CD4-positive, alpha-beta T cell treated with Interleukin-6 for 4 hours (primary cell): ENCODE results near the gene SLC25A21.
"Not testable (repeated sequence)": the region's sequence is repeated elsewhere in the genome, so short reads cannot be mapped to it uniquely, and the experiment has no call there.

Source experiments
- DNase-seq: peaks from one replicate; pipeline ENCODE4 v3.0.0-alpha.2; 2020; ENCODE audit warnings: mixed read lengths

SLC25A21 gene

DNA sequence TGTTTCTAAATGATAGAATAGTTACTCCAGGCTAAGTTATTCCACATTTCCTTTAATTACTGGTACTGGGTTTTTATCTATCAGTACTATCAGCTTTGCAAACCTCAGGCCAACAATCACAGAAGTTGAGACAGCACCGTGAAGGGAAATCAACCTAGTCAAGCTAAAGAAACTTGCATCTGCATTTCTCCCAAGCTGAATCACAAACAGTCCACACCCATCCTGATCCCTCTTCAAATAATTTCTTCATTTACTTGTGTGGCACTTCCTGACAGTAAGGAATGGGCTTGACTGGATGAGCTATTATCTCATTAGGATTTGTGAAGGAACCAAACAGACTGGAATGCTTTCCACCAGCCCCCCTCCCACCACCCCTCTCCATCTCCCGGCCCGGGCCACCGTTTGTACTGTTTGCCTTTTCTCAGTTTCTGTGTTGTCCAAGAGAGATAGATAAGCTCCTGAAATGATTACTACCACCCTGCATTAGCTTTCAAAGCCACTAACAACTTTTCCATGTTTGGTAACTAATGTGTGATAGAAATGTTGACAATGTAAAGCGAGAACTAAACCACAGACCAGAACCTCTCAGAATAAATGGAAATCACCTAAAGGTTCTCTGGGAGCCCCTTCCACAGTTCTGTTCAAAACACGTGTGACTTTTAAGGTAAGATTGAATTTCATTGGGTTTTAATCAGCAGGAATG is 236.3 kb downstream of the SLC25A21 start:
- DNase-seq = no peak

DNA sequence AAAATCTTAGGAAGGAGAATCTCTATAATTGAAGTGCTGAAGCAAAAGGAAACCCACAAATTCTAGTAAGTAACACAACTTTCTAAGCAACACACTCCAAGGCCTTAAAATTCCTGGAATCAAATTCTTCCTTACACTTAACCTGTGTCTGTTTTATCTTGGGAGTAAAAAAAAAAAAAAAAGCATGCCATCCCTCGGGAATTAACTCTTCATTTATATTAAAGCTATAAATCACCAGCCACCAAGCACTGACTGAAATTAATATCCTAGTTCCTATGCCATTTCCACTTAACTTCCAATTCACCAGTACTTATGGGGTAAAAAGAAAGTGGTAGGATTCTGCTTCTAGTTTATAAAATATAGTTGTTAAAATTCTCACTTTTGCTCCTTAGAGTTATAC is 238.1 kb downstream of the SLC25A21 start:
- DNase-seq = no peak

DNA sequence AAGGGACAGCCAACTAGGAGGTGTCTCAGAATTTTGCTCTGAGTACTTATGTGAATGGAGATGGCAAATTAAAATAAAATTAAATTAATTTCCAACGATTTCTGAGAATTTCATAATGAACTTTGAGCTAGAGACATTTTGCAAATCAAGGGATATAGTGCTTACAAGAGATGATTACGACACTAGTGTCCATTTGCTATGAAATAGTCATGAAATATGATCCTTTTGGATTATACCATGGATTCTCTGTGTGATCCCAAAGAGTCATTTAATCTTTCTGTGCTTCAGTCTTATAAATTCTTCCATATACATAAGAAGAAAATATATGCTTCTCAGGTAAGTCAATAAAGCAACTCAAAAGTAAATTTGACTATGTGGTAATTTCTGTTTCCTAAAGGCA is 240.6 kb downstream of the SLC25A21 start:
- DNase-seq = no peak

DNA sequence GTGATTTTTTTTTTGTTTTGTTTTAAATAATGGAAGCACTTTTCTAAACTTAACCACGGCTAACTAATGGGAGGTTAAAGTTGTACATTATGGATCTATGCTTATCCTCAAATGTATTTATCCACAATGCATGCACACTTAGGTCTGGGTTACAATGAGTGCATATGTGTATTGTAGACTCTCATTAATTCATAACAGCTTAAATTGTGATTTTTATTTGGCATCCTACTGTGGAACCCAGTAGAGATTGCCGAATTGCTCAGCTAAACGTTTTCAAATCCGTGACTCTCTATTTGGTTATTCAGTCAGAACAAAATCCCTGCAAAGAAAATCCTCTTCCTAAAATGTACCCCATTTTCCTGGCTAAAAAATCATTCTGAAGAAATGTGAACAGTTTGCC is 244.0 kb downstream of the SLC25A21 start:
- no peak for DNase-seq

DNA sequence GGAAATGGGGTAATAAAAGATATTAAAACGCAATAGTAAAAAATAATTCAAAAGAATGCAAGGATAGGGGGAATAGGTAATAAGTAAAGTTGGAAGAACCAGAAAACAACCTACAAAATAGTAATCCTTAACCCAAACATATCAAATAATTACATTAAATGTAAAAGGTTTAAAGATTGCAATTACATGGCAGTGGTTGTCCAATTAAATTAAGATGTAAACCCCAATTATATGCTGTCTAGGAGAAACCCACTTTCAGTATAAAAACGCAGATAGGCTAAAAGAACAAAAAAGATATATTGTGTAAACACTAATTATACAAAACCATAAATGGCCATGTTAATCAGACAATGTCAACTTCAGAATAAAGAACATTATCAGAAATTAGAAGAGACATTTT is 247.3 kb downstream of the SLC25A21 start:
- no peak for DNase-seq

DNA sequence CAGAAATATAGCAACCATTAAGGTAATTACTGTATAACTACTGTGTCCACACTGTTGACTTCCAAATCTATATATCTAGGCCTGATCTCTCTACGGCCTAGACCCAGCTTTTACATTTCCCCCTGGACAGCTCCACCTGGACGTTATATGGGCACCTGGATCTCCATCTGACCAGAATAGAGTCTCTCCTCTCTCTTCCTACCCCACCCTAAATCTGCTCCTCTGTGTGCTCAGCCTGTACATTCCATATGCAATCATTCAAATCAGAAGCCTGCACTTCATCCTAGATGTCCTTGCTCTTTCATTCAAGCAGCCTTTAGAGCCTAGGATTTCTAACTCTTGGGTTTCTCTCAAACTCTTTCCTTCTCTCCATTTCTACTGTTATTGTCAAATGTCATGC is 255.7 kb downstream of the SLC25A21 start:
- DNase-seq = no peak

DNA sequence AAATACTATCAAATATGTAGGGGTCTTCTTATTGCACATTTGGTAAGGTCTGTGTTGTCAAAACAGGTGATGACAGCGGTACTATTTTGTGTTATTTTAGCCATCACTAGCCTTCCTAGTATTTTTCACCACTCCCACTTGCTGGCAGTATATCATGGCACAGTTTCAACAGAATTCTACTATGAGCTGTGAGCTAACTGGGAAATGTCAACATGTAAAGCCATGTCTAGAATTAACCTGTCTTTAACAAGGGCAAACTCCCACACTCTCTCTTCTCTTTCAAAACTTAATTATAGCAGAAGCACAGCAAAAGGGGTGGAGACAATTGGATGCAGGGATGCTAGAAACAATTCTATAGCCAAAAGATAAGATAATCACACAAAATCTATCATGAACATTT is 257.3 kb downstream of the SLC25A21 start:
- no peak for DNase-seq

DNA sequence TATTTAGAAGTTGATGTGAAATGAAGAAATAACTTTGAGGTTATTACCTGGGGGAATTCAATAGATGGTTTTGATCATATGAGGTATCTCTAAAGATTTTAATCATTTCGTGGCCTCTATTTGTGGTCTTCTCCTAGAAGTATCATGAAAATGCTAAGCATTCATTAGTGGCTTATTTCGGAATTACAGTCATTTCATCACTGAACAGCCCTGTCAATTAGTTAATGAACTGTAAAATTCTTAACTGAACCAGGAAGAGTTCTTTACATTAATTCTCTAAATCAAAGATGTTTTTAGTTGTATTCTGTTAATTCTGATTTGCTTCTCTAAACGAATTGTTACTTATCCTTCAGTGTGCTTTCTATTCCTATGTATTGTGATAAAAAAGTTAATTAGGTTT is 261.8 kb downstream of the SLC25A21 start:
- DNase-seq = no peak

DNA sequence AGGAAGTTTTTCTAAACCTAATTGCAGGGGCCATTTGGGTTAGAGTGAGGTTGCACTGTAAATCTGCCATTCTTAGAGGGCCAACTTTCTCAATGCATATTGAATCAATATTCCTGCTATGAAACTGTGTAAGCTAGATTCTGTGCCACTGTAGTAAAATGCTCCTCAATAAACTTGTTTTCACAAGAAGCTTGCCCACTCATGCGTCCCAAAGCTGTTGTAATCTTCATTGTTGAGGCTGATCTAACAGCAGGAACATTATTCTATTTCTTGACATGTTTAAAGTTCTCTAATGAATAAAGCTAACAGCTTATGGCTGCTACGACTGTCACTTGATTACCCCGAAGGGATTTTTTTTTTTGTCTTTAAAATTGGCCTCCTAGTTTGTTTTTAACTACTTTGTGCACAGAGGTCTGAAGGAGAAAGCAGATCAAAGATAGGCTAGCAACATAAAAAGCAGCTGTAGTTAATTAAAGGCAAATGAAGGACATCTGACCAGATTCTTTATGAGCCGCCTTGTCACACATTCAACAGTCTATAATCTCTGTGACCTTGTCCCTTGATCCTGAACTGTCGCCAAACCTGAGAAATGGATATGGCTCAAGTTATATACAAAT is 267.0 kb downstream of the SLC25A21 start:
- no peak for DNase-seq

DNA sequence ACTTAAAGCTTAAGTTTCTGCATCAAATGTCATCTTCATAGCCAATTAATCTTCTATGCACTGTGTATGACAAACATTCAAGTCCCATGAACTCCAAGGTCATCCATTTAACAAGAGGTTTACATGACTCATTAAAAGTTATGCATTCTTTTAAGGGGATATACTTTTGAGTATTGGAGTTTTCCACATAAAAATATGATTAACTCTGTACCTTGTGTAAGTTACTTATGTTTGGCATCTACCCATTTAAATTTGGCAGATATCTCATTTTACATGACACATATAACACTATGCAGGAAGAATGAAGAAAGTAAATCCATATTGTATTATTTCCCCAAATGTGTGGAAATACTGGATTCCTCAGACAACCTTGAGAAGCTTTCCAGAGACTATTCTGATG is 270.5 kb downstream of the SLC25A21 start:
- DNase-seq = no peak

DNA sequence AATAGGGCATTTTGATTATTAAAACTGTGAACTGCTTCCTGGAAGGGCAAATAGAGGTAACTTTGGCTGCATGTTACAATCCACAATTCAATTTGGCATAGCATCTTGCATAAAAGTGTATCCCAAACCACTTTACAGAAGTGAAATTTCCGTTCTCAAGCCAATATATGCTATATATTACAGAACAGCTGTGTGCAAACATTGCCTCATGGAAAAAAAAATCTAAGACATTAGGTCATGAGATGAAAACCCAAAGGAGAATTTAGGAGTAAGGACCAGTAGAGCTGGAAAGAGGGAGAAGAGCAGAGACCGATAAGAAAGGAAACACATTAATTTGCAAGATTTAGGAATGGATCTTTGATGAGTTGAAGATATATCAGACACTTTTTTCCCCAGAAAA is 271.6 kb downstream of the SLC25A21 start:
- DNase-seq = no peak

DNA sequence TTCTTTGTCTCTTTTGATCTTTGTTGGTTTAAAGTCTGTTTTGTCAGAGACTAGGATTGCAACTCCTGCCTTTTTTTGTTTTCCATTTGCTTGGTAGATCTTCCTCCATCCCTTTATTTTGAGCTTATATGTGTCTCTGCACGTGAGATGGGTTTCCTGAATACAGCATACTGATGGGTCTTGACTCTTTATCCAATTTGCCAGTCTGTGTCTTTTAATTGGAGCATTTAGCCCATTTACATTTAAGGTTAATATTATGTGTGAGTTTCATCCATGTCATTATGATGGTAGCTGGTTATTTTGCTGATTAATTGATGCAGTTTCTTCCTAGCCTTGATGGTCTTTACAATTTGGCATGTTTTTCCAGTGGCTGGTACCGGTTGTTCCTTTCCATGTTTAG is 276.1 kb downstream of the SLC25A21 start:
- not testable (repeated sequence) for DNase-seq

DNA sequence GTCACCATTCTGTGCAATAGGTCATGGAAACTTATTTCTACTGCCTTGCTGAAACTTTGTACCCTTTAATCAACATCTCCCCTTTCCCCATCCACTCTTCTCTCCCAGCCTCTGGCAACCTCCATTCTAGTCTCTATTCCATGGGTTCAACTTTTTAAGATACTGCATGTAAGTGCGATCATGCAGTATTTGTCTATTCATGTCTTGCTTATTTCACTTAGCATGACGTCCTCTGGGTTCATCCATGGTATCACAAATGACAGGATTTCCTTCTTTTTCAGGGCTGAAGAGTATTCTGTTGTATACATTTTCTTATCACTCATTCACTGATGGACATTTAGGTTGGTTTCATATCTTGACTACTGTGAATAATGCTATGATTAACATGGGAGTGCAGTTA is 288.4 kb downstream of the SLC25A21 start:
- no peak for DNase-seq

DNA sequence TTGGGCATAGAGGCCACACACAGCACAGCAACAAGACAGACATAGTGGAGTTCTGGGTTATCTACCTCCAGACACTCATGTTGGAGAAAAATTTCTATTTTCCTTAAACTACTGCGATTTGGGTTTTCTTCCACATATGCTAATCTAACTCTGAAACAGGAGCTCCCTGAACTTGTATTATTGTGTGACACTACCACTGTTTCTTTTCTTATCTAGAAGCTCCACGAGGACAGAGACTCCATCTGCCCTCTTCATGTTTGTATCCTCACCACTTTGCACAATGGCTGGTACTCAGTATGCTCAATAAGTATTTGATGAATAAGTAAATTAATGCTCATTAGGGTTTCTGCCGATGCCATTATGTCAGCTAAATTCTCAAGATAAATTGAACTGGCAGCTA is 292.1 kb downstream of the SLC25A21 start:
- no peak for DNase-seq

DNA sequence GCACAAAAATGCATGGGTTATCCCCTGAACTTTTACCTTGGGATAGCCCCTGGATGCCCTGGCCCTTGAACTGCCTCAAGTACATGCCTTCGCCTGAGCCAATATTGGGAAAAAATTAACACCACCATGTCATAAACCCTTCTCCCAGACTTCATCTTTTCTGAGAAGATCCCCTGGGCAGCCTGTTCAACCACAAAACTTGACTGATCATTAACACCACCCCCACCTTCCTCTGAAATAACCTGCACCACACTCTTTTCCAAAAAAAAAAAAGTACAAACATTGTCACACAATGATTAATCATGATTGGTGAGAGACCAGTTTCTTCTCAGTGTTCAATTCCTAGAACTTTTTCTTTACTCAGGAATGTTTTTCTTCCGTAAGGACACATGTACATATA is 292.8 kb downstream of the SLC25A21 start:
- no peak for DNase-seq

DNA sequence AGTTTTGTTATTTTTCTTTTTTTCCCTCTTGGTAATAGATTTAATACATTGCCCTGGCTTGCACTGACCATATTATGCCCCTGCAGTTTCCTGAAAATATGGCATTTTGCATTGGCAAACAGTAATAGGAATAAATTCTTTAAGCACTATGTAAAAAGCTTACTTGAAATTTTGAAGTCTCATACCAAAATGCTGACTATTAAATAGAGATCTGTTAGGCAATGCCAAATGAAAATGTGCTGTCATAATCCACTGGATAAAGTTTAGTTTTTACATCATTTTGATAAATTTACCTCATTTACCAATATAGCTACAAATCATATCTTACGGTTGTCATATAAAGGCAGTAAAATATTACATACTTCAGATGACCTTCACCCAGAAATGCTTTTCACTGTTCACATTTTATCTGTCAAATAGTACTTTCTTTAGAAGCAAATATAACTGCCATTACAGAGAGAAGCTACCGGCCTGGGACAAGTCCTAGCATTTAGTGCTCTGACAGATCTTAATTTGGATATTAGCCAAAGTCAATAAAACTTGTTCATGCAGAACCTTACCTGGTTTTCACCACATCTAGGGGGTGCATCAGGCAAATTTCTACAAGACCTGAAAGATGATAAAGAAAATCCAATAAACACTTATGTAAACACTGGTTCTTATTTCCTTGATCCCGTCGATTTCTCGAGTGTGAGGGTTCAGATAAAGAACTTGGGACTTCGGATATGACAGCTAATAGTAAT is 297.8 kb downstream of the SLC25A21 start:
- no peak for DNase-seq

DNA sequence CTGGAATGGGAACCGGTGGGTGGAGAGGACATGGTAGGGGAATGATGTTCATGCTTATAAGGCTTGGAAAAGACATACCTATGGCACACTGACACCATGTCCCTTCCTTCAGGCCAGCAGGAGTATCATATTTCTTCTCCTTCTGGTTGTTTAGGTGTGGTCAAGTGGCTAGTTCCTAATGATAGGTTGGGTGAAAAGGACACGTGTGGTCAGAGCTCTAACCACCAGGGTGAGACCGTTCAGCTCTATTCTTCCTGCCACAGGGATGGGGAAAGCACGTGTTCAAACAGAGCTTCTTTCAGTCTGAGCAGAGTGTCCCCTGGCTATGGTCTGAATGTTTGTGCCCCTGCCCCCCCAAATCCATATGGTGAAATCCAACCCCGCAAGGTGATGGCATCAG is 301.6 kb downstream of the SLC25A21 start:
- DNase-seq = no peak

DNA sequence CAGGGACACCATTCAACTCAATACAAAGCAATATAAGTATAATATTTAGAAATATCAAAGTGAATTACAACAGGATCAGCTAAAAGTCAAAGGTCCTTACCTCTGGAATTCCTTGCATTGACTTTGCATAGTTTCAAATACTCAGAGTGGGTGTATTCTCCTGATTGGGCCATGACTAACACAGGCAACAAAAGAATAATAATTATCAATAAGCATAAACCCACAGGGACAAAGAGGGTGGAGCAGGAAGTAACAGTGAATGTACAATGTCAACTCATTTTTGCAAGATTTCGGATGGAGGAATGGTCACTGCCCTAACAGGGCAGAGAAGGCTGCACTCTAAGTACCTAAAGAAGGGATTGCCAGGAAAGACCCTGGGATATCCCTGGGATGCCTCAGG is 303.3 kb downstream of the SLC25A21 start:
- no peak for DNase-seq

DNA sequence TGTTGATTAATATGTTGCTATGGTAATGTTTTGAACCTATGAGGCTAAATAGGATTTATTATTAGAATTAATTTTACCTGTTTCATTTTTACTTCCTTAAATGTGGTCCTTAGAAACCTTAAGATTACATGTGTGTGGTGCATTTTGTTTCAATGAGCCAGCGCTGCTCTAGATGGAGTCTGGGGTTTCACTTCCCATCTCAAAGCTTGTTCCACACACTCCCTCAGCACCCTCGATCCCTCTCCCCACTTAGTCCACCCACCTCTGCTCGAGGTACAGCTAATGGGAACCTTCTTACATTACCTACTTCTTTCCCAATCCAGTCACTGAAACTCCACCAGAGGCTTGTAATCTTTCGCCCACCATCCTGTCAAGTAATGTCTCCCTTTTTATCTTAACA is 305.5 kb downstream of the SLC25A21 start:
- no peak for DNase-seq

DNA sequence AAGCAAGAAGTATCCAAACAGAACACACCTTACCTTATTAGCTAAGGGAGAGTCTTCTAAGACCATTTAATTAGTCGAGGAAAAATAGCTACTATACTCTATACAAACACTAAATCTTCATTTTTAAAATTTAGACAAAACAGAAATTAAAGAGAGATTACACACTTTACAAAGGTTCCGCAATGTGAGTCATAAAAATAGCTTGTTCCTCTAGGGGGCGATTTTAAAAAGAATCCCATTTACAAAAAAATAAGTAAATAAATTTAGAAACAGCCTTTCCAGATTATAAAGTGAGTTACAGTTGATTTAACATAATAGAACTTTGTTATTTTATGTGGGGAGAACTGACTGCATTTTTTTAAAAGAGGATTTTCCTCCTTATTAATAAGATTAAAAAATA is 309.1 kb downstream of the SLC25A21 start:
- DNase-seq = no peak

DNA sequence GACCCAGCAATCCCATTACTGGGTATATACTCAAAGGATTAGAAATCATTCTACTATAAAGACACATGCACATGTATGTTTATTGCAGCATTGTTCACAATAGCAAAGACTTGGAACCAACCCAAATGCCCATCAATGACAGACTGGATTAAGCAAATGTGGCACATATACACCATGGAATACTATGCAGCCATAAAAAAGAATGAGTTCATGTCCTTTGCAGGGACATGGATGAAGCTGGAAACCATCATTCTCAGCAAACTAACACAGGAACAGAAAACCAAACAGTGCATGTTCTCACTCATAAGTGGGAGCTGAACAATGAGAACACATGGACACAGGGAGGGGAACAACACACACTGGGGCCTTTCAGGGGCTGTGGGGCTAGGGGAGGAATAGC is 310.2 kb downstream of the SLC25A21 start:
- not testable (repeated sequence) for DNase-seq

DNA sequence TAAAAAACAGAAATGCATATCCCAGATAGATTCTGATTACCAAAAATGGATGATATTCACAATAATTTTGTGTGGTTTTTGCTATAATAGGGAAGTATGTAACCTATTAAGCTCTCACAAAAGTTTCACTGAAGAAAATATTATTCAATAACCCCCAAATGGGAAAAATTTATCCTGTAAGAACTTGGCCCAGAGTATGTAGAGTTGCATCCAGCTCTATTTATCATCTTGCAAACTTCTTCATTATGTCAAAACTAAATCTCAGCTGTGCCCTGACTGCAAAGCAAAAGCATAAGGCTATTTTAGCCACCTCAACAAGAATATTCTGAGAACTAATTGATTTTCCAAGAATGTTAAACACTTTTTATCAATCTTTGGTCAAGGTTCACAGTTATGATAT is 311.6 kb downstream of the SLC25A21 start:
- DNase-seq = no peak

DNA sequence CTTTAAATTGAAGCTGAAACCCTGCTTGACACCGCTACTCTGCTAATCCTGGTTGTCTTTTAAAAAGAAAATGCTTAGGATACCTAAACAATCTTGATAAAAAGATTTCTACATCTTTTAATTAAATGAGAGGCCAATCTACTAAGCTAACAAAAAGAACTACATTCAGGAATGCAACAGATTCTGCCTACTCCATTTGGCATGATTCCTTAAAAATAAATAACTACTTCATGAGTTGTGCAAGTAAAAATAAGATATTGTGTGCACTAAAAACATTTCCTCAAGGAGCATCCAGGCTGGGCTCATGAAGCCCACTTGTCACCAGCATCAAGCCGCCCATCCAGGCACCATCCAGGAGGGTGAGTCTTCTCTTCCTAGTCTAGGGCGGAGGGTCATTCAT is 313.3 kb downstream of the SLC25A21 start:
- no peak for DNase-seq

DNA sequence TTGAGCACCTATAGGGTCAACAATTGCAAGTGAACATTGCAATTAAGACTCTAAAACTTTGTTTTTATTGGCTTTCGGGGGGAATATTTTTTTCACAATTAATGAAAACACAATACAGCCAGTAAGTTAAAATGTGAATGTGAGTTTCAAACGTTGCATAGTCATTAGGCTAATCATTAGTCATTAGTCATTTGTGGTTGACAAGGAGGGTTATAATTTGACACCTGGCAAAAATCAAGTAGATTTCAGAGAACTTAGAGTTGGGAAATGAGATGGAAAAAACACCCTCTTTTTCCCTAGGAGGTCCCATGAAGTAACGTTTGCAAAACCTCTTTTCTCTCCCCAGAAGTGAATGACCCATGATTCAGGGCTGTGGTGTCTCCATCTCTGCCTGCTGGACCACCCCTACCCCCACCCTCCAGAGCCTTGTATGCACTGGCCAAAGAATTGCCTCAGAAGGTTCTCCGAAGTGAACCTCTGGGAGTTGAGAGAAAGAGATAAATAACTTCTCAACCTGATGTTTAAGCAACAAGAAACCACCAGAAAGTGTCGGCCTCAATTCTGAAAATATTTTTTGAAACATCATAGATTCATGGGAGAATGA is 314.5 kb downstream of the SLC25A21 start:
- DNase-seq = no peak
